ENCODE results near the gene PELO. TPM values are rescaled to one million over a fixed set of nuclear protein-coding genes. Genes with fewer than 3 reads are reported as not detected.

PELO gene
- polyA plus RNA-seq, 1 of the 3 experiments (the other 2 are of a cell fraction) = 10.7 TPM

DNA sequence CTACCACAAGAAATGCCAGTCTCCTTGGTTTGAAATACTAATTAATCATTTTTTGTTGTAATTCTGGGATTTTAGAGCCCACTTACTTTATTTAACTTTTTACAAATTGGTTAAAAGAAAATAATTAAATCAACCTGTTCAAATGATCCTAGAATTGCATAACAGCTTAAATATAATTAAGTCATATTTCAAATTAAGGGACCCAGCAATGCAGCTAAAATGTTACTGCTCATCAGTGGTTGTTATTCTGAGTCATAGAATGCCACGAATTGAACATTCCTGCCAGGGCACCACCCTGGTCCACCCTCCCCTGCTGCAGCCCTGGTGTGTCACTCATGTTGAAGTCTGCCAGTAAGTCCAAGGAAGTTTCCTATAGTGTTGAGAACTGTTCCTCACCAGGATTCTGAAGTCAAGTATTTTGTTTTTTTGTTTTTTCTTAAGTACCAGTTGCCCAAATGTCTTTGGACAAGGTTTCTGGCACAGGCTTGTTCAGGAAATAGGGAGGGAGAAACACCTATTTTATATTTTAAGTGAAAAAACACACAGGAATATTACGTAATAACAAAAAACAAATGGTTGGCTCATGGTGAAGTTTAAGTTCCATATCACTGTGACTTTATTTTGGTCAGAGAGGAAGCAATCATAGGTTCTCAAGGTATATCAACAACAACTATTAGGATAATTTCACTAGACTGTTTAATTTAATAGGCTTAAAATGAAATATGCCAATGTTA, 4.3 kb upstream of the PELO start:
- H3K9ac ChIP-seq = no peak overlapping the region

DNA sequence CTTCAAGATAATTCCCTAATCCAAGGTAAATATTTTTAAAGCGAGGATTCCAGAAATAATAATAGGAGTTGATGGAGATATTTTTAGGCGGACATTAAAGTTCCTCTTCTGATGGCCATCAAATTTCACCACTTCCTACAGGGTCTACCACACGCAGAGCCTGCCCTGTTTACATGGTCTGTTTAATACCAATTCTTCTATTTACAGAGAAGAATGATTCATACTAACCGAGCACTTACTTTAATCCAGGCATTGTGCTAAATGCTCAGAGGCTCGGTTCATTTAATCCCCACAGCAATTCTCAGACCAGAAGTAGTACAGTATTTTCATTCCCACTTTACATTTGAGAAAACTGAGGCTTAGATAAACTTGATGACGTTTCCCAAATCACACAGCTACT, 3.0 kb upstream of the PELO start:
- Histone ChIP-seq H2AFZ (ENCODE audit: low read depth) (no peak overlapping the region), H3F3A (replicated peaks; ENCODE audit: insufficient read depth) (peaks cover 9% of the 10 kb centered on the region), H3K4me1 (ENCODE audit: control insufficient read depth in 1 of 2, insufficient read depth in 2 of 2, low read depth in 1 of 2, low read length in 1 of 2) (peaks cover 4 to 10% of the 10 kb centered on the region in 2 experiments; a peak in 2 of 4 replicates), H3K27me3 (ENCODE audit: insufficient read depth) (no peaks in the 10 kb centered on the region), H3K36me3 (replicated peaks in 1 of 2; ENCODE audit: control insufficient read depth in 1 of 2, insufficient read depth in 2 of 2, low read length in 1 of 2) (no peaks in the 10 kb centered on the region), H3K9ac (no peak overlapping the region), H3K4me3 (ENCODE audit: low read depth in 2 of 2, low read length in 1 of 2) (no peak overlapping the region), H3K27ac (ENCODE audit: low read depth in 2 of 2, low read length in 1 of 2) (no peak overlapping the region), H3K9me2 (no peaks in the 10 kb centered on the region), H3K4me2 (no peak overlapping the region), H3K79me2 (ENCODE audit: insufficient read depth) (peaks cover 12% of the 10 kb centered on the region; the same call in 1 of the 2 replicates), H3K9me3 (no peaks in the 10 kb centered on the region), H4K20me1 (ENCODE audit: insufficient read depth) (no peaks in the 10 kb centered on the region)
- TF ChIP-seq MXI1 (IDR thresholded peaks at IDR 0.05; ENCODE audit: low read depth, low read length) = no peak
- no peak for TF ChIP-seq FOXM1 (IDR thresholded peaks at IDR 0.05; ENCODE audit: low read depth)
- no peak for TF ChIP-seq ELF1 (IDR thresholded peaks at IDR 0.05)
- no peak for TF ChIP-seq RCOR1 (IDR thresholded peaks at IDR 0.05; ENCODE audit: low read length)
- TF ChIP-seq, protein P1, sequence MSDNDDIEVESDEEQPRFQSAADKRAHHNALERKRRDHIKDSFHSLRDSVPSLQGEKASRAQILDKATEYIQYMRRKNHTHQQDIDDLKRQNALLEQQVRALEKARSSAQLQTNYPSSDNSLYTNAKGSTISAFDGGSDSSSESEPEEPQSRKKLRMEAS (IDR thresholded peaks at IDR 0.05; ENCODE audit: low read depth) = no peak
- no peak for TF ChIP-seq TCF12 (IDR thresholded peaks at IDR 0.05)
- TF ChIP-seq, protein P2, sequence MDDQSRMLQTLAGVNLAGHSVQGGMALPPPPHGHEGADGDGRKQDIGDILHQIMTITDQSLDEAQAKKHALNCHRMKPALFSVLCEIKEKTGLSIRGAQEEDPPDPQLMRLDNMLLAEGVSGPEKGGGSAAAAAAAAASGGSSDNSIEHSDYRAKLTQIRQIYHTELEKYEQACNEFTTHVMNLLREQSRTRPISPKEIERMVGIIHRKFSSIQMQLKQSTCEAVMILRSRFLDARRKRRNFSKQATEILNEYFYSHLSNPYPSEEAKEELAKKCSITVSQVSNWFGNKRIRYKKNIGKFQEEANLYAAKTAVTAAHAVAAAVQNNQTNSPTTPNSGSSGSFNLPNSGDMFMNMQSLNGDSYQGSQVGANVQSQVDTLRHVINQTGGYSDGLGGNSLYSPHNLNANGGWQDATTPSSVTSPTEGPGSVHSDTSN (IDR thresholded peaks at IDR 0.05) = no peak
- no peak for TF ChIP-seq RAD21 (IDR thresholded peaks at IDR 0.05; ENCODE audit: low read length)
- TF ChIP-seq GABPA (IDR thresholded peaks at IDR 0.05; ENCODE audit: low read depth) = no peak
- no peak for TF ChIP-seq MEF2A (IDR thresholded peaks at IDR 0.05; ENCODE audit: borderline replicate concordance, low read depth)
- no peak for TF ChIP-seq NFIC (IDR thresholded peaks at IDR 0.05; ENCODE audit: borderline replicate concordance)
- no peak for TF ChIP-seq JUND (IDR thresholded peaks at IDR 0.05)
- TF ChIP-seq TEAD4 (IDR thresholded peaks at IDR 0.05; ENCODE audit: borderline replicate concordance, insufficient read depth) = no peak
- TF ChIP-seq NRF1 (IDR thresholded peaks at IDR 0.05; ENCODE audit: low read depth, low read length) = no peak
- TF ChIP-seq FOSL2 (IDR thresholded peaks at IDR 0.05; ENCODE audit: borderline replicate concordance, low read depth) = no peak
- TF ChIP-seq SMC3 (IDR thresholded peaks at IDR 0.05; ENCODE audit: low read depth, low read length) = no peak
- 74% methylated on average over 6 of the region's 6 CpGs for WGBS (ENCODE audit: low lambda C conversion rate)
- ChIA-PET CTCF (no interaction called here), POLR2A (no interaction called here)
- DNase-seq = no peak

More for the DNA sequence above, 4.3 kb upstream of the PELO start:
- no peak overlapping the region for H3K4me3 ChIP-seq (ENCODE audit: low read depth in 2 of 2, low read length in 1 of 2)
- no peak for DNase-seq
- H4K20me1 ChIP-seq (ENCODE audit: insufficient read depth) = no peaks in the 10 kb centered on the region
- no peaks in the 10 kb centered on the region for H3K9me3 ChIP-seq
- H3F3A ChIP-seq (replicated peaks; ENCODE audit: insufficient read depth) = peaks cover 6% of the 10 kb centered on the region
- no peaks in the 10 kb centered on the region for H3K27me3 ChIP-seq (ENCODE audit: insufficient read depth)
- peak overlapping the region in 1 of 2 experiments; percentile 17; a peak in 2 of 4 replicates for H3K27ac ChIP-seq (ENCODE audit: low read depth in 2 of 2, low read length in 1 of 2)
- H3K4me2 ChIP-seq = no peak overlapping the region
- TF ChIP-seq JUND (IDR thresholded peaks at IDR 0.05) (0 out of 2 replicates have a peak, but pooled peaks have one; percentile 11), EZH2phosphoT487 (IDR thresholded peaks at IDR 0.05; ENCODE audit: borderline replicate concordance, low read depth) (no peak), FOSL2 (IDR thresholded peaks at IDR 0.05; ENCODE audit: borderline replicate concordance, low read depth) (peak; percentile 45; the same call in 1 of the 2 replicates)
- TF ChIP-seq, protein P2 (IDR thresholded peaks at IDR 0.05) = peak; percentile 75
- no peaks in the 10 kb centered on the region for H3K36me3 ChIP-seq (replicated peaks in 1 of 2; ENCODE audit: control insufficient read depth in 1 of 2, insufficient read depth in 2 of 2, low read length in 1 of 2)
- POLR2A ChIA-PET = no interaction called here
- no peaks in the 10 kb centered on the region for H3K9me2 ChIP-seq
- H2AFZ ChIP-seq (ENCODE audit: low read depth) = no peak overlapping the region
- CTCF ChIA-PET = interaction anchor here (1.8 to 2.2 kb wide), 2 partner anchors 18 to 132 kb away, joined by 7 to 8 read pairs; no protein-coding TSS in a partner anchor
- 51% methylated on average over 2 of the region's 2 CpGs for WGBS (ENCODE audit: low lambda C conversion rate)
- H3K4me1 ChIP-seq (ENCODE audit: control insufficient read depth in 1 of 2, insufficient read depth in 2 of 2, low read depth in 1 of 2, low read length in 1 of 2) = peaks cover 0 to 10% of the 10 kb centered on the region in 2 experiments; a peak in 2 of 4 replicates
- no peaks in the 10 kb centered on the region for H3K79me2 ChIP-seq (ENCODE audit: insufficient read depth)
